Neutrophil (primary cell): ENCODE results near the gene CCDC85A.

ENCODE experiments used
- H3K27ac ChIP-seq: fragments of 200-600 bp; sonication (generic); 2 replicates; pipeline ENCODE4 v1.5.1; 2016; ENCODE audit warnings: mild to moderate bottlenecking, moderate library complexity
- H3K27me3 ChIP-seq: fragments of 200-600 bp; sonication (generic); 2 replicates; pipeline ENCODE4 v1.6.0; 2016; ENCODE audit warnings: mild to moderate bottlenecking
- H3K36me3 ChIP-seq: fragments of 200-600 bp; sonication (generic); 2 replicates; pipeline ENCODE4 v1.5.1; 2017
- H3K4me1 ChIP-seq, 2 experiments: fragments of 200-600 bp in 1 of 2; sonication (generic) in 1 of 2; 1 replicate in 1 of 2; 2 replicates in 1 of 2; pipeline versions ENCODE4 v1.5.1 to v1.6.1; 2013 to 2016; ENCODE audit warnings: low read depth in 1 of 2, low read length in 1 of 2, mild to moderate bottlenecking in 1 of 2, moderate library complexity in 1 of 2; ENCODE audit not compliant: control insufficient read depth in 1 of 2, insufficient read depth in 1 of 2
- H3K4me3 ChIP-seq, 2 experiments: fragments of 200-600 bp in 1 of 2; sonication (generic) in 1 of 2; 1 replicate in 1 of 2; 2 replicates in 1 of 2; pipeline ENCODE4 v1.5.1; 2013 to 2016; ENCODE audit warnings: low read depth in 1 of 2, low read length in 1 of 2, mild to moderate bottlenecking in 1 of 2, moderate library complexity in 1 of 2
- H3K9me3 ChIP-seq: fragments of 200-600 bp; sonication (generic); 2 replicates; pipeline ENCODE4 v1.5.1; 2016
- TF ChIP-seq, protein P1 (sequence below): fragments of 200-600 bp; sonication (generic); IDR thresholded peaks from 2 replicates; pipeline ENCODE4 v1.5.1; 2016; ENCODE audit warnings: antibody characterized with exemption

CCDC85A gene

DNA sequence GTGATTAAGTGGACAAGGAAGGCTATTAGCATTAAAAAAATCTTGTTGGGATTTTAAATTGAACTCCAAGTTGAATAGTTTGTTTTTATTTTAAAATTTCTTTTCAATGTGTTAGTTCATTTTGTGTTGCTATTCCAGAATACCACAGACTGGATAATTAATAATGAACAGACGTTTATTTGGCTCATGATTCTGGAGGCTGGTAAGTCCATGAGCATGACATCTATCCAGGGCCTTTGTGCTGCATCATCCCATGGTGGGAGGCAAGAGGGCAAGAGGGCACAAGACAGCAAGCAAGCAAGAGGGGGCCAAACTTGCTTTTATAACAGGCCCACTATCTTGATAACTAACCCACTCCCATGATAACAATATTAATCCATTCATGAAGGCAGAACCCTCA, 22.5 kb downstream of the CCDC85A start:
- Histone ChIP-seq H3K9me3 (no peaks in the 10 kb centered on the region), H3K27ac (no peak overlapping the region), H3K4me3 (no peak overlapping the region), H3K27me3 (no peaks in the 10 kb centered on the region), H3K36me3 (no peaks in the 10 kb centered on the region), H3K4me1 (no peaks in the 10 kb centered on the region)
- TF ChIP-seq, protein P1, sequence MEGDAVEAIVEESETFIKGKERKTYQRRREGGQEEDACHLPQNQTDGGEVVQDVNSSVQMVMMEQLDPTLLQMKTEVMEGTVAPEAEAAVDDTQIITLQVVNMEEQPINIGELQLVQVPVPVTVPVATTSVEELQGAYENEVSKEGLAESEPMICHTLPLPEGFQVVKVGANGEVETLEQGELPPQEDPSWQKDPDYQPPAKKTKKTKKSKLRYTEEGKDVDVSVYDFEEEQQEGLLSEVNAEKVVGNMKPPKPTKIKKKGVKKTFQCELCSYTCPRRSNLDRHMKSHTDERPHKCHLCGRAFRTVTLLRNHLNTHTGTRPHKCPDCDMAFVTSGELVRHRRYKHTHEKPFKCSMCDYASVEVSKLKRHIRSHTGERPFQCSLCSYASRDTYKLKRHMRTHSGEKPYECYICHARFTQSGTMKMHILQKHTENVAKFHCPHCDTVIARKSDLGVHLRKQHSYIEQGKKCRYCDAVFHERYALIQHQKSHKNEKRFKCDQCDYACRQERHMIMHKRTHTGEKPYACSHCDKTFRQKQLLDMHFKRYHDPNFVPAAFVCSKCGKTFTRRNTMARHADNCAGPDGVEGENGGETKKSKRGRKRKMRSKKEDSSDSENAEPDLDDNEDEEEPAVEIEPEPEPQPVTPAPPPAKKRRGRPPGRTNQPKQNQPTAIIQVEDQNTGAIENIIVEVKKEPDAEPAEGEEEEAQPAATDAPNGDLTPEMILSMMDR = no peak

DNA sequence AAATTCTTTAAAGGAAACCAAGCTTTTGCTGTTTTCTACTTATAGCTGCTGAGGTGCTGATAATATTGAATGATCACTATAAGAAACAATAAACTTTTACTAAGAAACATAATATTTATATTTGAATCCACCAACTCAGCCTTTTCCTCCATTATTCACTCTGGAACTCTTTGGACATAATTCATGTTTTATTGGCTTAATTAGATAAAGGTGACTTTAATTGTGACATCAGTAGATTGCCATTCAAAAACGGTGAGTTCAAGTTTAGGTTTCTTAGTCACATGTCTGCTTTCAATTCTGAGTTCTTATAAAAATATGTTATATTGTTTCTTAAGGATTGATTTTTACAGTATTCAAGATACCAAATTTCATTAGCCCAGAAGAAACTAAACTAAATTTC, 24.0 kb downstream of the CCDC85A start:
- no peaks in the 10 kb centered on the region for H3K9me3 ChIP-seq
- H3K4me3 ChIP-seq = no peak overlapping the region
- H3K27me3 ChIP-seq = no peaks in the 10 kb centered on the region
- TF ChIP-seq, protein P1 = no peak
- H3K36me3 ChIP-seq = no peaks in the 10 kb centered on the region
- H3K4me1 ChIP-seq = no peaks in the 10 kb centered on the region
- H3K27ac ChIP-seq = no peak overlapping the region

DNA sequence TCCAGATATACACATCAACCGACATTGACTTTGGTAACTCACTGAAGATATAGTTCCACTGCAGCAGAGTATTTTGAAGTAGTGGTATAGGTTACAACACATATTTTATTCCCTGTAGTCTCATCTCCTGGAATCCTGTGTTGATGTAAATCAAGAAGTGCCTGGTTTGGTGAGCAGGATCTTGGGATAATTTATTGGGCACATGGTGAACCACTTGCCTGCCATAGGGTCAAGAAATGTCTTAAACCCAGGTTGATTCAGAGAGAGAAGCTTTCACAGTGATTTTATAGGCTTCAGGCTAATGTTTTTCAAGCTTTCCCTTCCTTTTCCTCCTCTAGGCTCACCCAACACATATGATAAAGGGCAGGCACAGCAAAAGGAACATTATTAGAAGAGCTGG, 24.6 kb downstream of the CCDC85A start:
- TF ChIP-seq, protein P1 = no peak
- H3K4me3 ChIP-seq = no peak overlapping the region
- no peaks in the 10 kb centered on the region for H3K27me3 ChIP-seq
- no peaks in the 10 kb centered on the region for H3K36me3 ChIP-seq
- H3K4me1 ChIP-seq = no peaks in the 10 kb centered on the region
- H3K9me3 ChIP-seq = no peaks in the 10 kb centered on the region
- H3K27ac ChIP-seq = no peak overlapping the region

DNA sequence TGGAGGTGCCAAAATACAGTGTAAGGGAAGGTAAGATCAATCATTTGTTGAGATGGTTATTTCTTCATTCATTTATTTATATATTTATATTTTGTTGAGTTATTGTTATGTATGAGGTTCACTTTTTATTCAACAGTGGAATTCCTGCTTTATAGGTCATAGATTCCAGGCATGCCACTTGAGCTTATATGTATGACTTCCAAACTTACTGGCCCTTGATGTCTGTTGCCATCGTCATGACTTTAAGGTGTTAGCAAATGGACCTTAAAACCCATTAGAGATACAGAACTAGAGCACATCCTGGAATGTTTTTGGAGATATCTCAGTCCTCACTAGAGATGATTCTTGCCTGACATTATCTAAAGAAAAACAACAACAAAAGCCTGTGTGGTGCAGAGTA, 25.9 kb downstream of the CCDC85A start:
- no peak overlapping the region for H3K27ac ChIP-seq
- no peaks in the 10 kb centered on the region for H3K4me1 ChIP-seq
- no peaks in the 10 kb centered on the region for H3K9me3 ChIP-seq
- TF ChIP-seq, protein P1 = no peak
- no peaks in the 10 kb centered on the region for H3K27me3 ChIP-seq
- H3K4me3 ChIP-seq = no peak overlapping the region
- H3K36me3 ChIP-seq = no peaks in the 10 kb centered on the region

DNA sequence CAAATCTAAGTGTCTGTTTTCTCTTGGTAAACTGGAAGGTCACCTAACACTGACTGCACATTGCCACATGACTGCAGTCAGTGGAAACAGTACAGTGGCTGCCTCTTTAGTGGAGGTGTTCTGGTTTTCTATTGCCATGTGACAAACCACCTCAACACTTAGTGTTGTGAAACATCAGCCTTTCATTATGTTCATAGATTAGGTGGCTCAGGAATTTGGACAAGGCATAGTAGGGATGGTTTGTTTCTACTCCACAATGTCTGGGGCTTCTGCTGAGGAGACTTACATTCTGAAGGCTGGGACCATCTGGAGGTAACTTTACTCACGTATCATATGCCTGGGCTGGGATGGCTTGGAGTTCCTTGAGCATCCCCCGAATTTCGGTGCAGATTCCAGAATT, 26.5 kb downstream of the CCDC85A start:
- Histone ChIP-seq H3K36me3 (no peaks in the 10 kb centered on the region), H3K9me3 (no peaks in the 10 kb centered on the region), H3K4me1 (no peaks in the 10 kb centered on the region), H3K27ac (no peak overlapping the region), H3K27me3 (no peaks in the 10 kb centered on the region), H3K4me3 (no peak overlapping the region)
- TF ChIP-seq, protein P1 = no peak

DNA sequence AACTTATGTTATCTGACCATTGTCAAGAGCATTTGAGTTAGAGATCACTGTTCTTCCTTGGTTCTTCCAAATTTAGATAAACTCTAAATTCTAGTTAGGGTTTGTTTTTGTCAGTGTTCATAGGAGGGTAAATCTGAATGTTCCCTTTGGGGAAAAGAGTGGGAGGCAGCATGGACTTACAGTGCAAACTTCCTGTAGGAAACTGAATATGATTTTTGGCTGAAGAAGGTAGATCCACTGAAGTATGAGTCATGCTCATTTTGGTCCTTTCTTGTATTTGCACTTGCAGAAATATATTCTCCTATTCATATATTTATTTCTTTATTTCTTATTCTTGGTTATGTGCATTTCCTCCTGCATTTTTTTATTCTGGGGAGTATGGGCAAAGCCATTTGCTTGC, 27.3 kb downstream of the CCDC85A start:
- Histone ChIP-seq H3K9me3 (no peaks in the 10 kb centered on the region), H3K27me3 (no peaks in the 10 kb centered on the region), H3K4me1 (no peaks in the 10 kb centered on the region), H3K27ac (no peak overlapping the region), H3K36me3 (no peaks in the 10 kb centered on the region), H3K4me3 (no peak overlapping the region)
- TF ChIP-seq, protein P1 = no peak
